ENCODE measurements around the gene IL10RA. TPM values are rescaled to one million over a fixed set of nuclear protein-coding genes. Genes with fewer than 3 reads are reported as not detected.
A peak's percentile ranks its signal among the peaks of the same experiment; 100 is the strongest.
"Not testable (repeated sequence)": the region's sequence is repeated elsewhere in the genome, so short reads cannot be mapped to it uniquely, and the experiment has no call there.

Gene IL10RA
- total RNA-seq, 1 donor from 2014 or later, result 3.8 TPM

DNA sequence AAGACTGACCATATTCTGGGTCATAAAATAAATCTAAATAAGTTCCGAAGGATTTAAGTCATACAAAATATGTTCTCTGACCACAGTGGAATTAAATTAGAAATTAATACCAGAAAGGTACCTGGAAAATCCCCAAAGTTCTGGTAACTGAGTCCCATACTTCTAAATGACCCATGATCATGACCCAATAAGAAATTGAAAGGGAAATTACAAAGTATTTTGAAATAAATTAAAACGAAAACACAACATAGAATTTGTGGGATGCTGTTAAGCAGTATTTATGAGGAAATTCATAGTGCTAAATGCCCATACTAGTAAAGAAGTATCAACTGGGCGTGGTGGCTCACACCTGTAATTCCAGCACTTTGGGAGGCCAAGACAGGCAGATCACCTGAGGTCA is 23.4 kb upstream of the IL10RA start:
- ATAC-seq, result no peak

DNA sequence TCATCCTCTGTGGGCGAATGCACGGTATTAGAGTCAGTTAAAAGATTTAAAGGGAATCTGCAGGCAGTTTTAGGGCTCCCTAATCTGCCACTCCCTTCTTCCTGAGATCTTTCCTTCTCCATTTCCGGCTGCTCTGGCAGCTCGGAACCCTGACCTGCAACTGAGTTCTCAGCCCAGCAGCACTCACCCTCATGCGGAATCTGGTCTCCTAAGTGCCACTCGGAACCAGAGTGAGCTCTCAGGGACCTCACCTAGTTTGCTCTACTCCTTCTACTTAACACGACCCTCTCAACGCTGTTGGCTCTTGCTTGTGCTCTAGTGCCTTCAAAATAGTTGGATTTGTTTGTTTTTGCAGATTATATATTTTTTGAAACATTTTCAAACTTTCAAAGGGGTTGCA is 19.3 kb upstream of the IL10RA start:
- no peak for ATAC-seq

GRCh38 chr11:117969160-117969991 is 16.8 kb upstream of the IL10RA start:
- no peak for ATAC-seq

DNA sequence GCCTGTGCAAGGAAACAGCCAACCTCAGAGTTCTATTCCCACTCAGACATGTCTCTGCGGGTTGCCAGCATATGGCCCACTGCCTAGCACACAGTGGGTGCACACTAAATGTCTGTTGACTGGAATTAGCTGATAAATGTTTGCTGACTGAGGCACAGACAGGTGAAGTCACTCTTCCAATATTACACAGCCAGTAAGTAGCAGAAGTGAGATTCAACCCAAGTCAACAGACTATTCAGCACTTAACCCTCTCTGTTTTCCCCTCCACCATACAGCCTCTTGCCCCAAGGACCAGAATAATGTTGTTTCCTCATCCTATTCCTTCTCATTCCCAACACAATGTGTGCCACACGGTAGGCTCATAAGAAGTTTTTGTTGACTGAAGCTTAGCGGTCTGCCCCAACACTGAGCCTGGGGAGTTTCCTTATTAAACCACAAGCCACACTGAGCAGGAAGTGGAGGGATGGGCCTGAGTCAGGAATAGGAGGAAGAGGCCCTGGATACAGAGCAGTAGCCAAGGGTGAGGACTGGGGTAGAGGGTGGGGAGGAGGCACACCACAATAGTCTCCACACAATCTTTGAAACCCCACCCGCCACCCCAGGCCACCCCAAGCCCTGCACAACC is 15.7 kb upstream of the IL10RA start:
- ATAC-seq, result peak; percentile 94

DNA sequence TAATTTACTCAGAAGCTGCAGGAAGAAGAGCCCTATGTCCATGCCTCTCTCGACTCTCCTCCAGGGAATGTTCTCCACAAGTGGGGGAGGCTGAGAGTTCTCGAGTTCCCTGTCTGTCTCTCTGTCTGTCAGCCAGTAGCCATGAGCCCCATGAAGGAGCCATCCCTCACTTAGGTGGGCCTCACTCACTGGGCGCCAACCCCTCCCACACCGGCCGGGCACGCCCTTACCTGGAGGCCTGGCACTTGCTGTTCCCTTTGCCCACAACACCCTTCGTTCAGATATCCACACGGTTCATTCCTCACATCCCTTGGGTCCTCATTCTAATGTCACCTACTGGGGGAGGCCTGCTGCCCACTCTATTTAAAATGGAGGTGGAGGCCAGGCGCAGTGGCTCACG is 14.2 kb upstream of the IL10RA start:
- ATAC-seq, result no peak

DNA sequence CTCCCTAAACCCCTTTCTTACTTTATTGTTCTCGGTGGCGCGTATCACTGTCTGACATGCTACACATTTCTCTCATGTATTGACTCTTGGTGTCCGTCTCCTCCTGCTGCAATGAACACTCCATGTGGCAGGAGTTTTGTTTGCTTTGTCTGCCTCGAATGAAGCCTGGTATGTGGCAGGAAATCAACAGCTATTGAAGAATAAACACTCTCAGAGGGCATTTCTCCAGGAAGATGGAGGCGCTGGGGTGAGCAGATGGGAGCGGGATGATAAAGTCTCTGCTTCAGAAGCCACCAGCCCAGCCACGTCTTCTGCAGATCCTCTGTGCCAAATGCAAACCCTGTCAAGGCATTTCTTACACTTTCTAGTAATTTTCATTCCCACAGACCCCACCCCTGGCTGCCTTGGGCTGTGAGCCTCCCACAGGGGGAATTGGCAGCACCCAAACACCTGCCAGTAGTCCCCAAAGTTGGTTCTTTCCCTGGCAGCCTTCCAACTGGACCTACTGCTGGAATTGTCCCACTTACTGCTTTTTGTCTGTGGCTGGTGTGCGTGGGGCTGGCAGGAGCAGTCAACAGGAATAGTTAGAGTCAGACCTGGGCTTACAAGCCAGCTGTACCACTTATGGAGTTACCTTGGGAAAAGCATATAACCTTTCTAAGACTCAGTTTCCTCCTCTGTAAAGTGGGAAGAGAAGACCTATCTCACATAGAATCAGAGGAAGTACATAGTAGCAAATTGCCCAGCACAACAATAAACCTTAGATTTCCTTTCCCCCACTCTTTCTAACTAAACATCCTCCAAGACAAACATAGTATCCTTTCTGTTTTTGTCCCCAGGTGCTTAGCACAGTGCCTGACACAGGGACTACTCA is 13.3 kb upstream of the IL10RA start:
- no peak for ATAC-seq

DNA sequence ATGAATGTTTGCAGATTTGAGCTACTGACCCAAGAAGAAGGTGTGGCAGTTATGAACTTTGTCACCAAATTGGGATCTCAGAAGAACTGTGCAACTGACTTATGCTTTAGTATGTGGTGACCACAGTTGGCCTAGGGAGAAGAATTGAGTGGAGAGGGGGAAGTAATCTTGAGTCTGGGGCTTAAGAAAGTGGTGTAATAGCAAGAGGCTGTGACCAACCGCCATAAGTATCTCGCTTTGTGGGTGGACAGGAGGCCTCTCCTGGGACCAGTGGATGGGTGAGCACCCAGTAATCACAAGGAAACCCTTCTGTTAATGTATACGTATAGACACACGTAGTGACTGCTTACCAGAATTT is 12.7 kb upstream of the IL10RA start:
- no peak for ATAC-seq

DNA sequence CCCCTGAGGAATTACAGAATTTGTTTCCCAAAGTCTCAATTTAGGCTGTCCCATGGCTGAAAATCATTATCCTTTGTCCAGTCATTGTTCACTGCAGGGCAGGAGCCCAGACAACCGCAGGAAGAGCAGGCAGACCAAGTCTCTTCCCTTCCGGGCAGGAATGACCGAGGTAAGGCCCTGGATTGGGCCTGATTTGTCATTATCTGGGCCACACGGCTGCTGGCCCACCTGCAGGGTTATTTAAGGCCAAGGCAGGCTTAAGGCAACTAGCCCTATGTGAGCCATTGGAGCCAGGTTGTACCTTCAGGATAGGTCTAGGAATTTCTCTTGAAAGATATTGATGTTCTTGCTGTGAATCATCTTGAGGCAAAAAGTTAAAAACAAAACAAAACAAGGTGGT is 9.7 kb upstream of the IL10RA start:
- ATAC-seq, result no peak

DNA sequence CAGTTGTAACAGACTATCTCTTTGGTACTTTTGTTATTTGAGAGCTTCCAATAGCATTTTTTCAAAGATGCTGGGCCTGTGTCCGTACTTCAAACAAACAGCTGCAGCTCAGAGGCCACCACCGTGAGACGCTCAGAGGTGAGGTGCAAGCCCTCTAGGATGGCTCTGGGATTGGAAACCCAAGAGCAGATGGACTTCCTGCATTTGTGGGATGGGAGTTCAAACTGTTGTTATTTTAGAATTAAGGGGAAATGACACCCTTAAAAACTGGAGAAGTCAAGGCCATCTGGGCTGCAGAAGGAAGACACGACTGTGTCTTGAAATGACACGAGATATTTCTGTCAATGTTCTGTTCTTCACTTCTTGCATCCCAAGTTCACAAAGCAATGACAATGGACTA is 9.2 kb upstream of the IL10RA start:
- ATAC-seq, result no peak

GRCh38 chr11:117977612-117978264 is 8.5 kb upstream of the IL10RA start:
- ATAC-seq, result not testable (repeated sequence)

DNA sequence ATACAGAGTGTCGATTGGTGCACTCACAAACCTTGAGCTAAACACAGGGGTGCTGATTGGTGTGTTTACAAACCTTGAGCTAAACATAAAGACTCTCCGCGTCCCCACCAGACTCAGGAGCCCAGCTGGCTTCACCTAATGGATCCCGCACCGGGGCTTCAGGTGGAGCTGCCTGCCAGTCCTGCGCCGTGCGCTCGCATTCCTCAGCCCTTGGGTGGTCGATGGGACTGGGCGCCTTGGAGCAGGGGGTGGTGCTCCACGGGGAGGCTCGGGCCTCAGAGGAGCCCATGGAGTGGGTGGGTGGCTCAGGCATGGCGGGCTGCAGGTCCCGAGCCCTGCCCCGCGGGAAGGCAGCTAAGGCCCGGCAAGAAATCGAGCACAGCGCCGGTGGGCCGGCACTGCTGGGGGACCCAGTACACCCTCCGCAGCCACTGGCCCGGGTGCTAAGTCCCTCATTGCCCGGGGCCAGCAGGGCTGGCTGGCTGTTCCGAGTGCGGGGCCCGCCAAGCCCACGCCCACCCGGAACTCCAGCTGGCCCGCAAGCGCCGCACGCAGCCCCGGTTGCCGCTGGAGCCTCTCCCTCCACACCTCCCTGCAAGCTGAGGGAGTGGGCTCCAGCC is 7.8 kb upstream of the IL10RA start:
- ATAC-seq, result not testable (repeated sequence)

DNA sequence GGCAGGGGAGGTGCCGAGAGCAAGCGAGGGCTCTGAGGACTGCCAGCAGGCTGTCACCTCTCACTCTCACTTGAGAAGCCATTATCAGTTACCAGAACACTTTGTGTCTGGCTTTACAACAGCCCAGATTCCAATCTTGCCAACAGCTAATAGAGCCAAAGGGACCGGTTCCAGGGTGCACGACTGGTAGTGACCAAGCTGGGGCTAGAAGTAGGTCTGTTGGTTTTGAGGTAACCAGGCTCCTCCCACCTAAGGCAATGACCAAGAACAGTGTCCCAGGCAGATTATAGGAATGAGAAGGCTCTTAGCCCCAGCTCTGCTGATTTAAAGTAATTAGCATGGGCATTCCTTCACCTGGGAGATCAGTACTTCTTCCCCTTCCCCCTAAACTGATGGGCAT is 7.2 kb upstream of the IL10RA start:
- ATAC-seq, result no peak

GRCh38 chr11:117979481-117980211 is 6.5 kb upstream of the IL10RA start:
- peak; percentile 39 for ATAC-seq

DNA sequence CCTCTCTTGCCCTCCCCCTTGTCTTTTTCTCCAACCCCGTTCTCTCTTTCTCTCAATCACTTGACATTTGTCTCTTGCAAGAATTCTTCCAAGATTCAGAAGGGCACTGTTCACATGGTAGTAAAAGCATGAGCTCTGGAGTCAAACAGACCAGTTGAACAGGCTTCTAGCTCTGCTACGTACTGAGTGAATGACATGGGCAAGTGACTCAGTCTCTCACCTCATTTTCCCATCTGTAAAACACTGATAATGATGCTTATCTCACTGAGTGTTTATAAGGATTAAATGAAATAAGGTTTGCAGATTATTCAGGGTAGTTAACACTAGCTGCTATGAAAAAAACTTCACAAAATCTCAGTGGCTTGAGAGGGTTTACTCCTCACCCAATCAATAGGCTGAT is 5.9 kb upstream of the IL10RA start:
- peak; percentile 61 for ATAC-seq

GRCh38 chr11:117980720-117981119 is 5.5 kb upstream of the IL10RA start:
- no peak for ATAC-seq

DNA sequence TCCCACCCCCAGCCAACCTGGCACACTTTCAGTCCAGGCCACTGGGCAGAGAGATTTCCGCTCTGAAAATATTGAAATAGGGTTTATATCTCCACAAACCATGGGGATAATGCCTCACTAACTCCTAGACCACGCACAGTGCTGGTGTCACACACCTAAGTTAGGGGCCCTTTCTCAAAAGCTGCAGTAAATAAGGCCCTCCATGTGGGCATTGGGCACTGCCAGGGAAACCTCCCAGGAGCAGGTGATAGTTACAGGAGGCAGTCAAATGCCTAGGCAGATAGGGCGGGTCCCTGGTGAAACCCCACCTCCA is 3.1 kb upstream of the IL10RA start:
- no peak for ATAC-seq

DNA sequence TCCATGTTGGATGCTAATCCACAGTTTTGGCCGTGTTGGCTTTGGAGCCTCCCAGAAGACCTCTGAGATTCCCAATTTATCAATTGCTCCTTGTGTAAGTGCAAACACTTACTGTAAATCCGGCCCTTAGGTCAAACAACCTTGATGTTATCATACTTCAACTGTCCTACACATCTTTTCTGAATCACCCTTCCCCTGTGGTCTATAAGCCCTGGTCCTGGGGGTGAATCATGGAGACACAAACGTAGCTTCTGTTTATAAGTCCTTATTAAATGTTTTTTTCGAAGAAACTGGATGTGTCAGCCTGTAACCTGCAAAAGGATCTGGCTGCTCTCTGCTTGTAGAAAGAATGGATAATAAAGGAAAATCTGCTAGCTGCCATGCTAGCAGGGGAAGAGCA is 1.7 kb upstream of the IL10RA start:
- no peak for ATAC-seq

DNA sequence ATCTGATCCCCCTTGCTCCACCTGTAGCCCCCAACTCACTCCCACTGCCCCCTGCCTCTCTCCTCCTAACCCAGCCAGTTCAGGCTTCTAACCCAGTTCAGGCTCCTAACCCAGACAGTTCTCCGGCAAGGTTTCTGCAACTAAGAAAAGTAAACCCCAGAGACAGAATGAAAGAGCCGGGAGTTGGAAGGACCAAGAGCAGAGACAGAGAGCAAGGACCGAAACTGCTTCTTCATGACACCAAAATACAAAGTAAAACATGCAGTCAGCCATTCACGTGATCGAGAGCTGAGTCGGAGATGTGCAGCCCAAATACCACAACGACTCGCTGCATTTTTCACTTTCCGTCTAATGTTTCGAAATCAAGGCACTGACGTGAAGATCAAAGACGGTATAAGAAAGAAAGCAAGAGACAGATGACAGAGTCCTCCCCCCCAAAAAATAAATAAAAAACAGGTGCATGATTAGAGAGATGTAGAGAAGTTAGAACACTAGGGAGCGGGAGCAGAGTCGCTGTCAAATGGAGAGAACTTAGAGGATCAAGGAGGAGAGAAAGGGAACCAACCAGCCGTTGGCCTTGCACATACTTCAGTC is 884 bp downstream of the IL10RA start:
- no peak for ATAC-seq

GRCh38 chr11:117989351-117990102 is 3.3 kb downstream of the IL10RA start:
- ATAC-seq, result no peak

DNA sequence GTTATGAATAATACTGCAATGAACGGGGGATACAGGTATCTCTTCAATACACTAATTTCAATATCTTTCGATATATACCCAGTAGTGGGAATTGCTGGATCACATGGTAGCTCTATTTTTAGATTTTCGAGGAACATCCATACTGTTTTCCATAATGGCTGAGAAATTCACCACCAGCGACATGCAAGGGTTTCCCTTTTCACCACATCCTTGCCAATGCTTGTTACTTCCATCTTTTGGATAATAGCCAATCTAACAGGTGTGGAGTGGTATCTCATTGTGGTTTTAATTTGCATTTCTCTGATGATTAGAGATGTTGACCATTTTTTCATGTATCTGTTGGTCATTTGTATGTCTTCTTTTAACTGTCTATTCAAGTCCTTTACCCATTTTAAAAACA is 5.9 kb downstream of the IL10RA start:
- ATAC-seq, result no peak

DNA sequence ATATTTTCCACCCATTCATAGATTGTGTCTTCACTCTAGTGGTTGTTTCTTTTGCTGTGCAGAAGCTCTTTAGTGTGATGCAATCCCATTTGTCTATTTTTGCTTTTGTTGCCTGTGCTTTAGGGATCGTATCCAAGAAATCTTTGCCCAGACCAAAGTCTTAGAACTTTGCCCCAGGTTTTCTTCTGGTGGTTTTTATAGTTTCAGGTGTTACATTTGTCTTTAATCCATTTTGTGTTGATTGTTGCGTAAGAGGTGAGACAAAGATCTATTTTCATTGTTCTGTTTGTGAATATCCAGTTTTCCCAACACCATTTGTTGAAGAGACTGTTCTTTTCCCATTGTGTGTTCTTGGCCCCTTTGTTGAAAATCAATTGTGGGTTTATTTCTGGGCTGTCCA is 6.4 kb downstream of the IL10RA start:
- ATAC-seq, result no peak
